Endothelial cell (in vitro differentiated cells): Measurements from ENCODE around the gene MYRIP. TPM values are rescaled to one million over a fixed set of nuclear protein-coding genes. Genes with fewer than 3 reads are reported as not detected.
"Not testable (repeated sequence)": the region's sequence is repeated elsewhere in the genome, so short reads cannot be mapped to it uniquely, and the experiment has no call there.

Experiments
- DNase-seq: peaks from one replicate; pipeline ENCODE4 v3.0.0; 2021; ENCODE audit warnings: low spot score
- H3K27ac Mint-ChIP-seq: one replicate; pipeline ENCODE4 v1.8.0; 2021; ENCODE audit warnings: mixed read lengths, inconsistent platforms; ENCODE audit not compliant: unreplicated experiment
- H3K27me3 Mint-ChIP-seq: one replicate; pipeline ENCODE4 v1.8.0; 2021; ENCODE audit warnings: mild to moderate bottlenecking, moderate library complexity, mixed read lengths, inconsistent platforms; ENCODE audit not compliant: unreplicated experiment
- H3K36me3 Mint-ChIP-seq: one replicate; pipeline ENCODE4 v1.8.0; 2021; ENCODE audit warnings: mild to moderate bottlenecking, low read depth, mixed read lengths, inconsistent platforms; ENCODE audit not compliant: unreplicated experiment
- H3K4me1 Mint-ChIP-seq: one replicate; pipeline ENCODE4 v1.8.0; 2021; ENCODE audit warnings: mild to moderate bottlenecking, mixed read lengths, inconsistent platforms; ENCODE audit not compliant: unreplicated experiment
- H3K4me3 Mint-ChIP-seq: one replicate; pipeline ENCODE4 v1.8.0; 2021; ENCODE audit warnings: mild to moderate bottlenecking, mixed read lengths, inconsistent platforms; ENCODE audit not compliant: unreplicated experiment
- H3K9me3 Mint-ChIP-seq: one replicate; pipeline ENCODE4 v1.8.0; 2021; ENCODE audit warnings: mixed read lengths, inconsistent platforms; ENCODE audit not compliant: unreplicated experiment
- CTCF ChIP-seq: fragments of 200-600 bp; sonication (generic); IDR thresholded peaks from one replicate; pipeline ENCODE4 v1.5.0; 2021; ENCODE audit warnings: antibody characterized with exemption; ENCODE audit not compliant: unreplicated experiment
- total RNA-seq: library from RNA; stranded (reverse); fragmentation: NEBNext Ultra II Directional; extraction: Animal tissue kit (Norgen Biotek cat#: 25700); gene quantifications from one replicate; pipeline ENCODE4 v1.2.1, GENCODE V29; 2021; ENCODE audit not compliant: unreplicated experiment

MYRIP gene
- total RNA-seq, 1 donor from 2014 or later = 0.49 TPM

- Mint-ChIP-seq H3K9me3 (peaks cover 21% of the 10 kb centered on the region), H3K27me3 (peaks cover 9% of the 10 kb centered on the region), H3K4me1 (no peaks in the 10 kb centered on the region), H3K36me3 (peaks cover 14% of the 10 kb centered on the region), H3K4me3 (no peak overlapping the region), H3K27ac (no peak overlapping the region)
- DNase-seq = no peak
- no peak for TF ChIP-seq CTCF
These were observed 215.1 kb downstream of the MYRIP start for GRCh38 chr3:40024526-40024925.

- H3K27me3 Mint-ChIP-seq, H3K4me3 Mint-ChIP-seq, DNase-seq, H3K4me1 Mint-ChIP-seq, H3K27ac Mint-ChIP-seq: not testable (repeated sequence)
- Mint-ChIP-seq H3K36me3 (peaks cover 14% of the 10 kb centered on the region), H3K9me3 (peaks cover 21% of the 10 kb centered on the region)
These were observed 216.5 kb downstream of the MYRIP start for GRCh38 chr3:40025892-40026291.

GRCh38 chr3:40035177-40035576, 225.8 kb downstream of the MYRIP start:
- H3K27me3 Mint-ChIP-seq = no peaks in the 10 kb centered on the region
- DNase-seq = no peak
- no peaks in the 10 kb centered on the region for H3K4me1 Mint-ChIP-seq
- H3K9me3 Mint-ChIP-seq = no peaks in the 10 kb centered on the region
- TF ChIP-seq CTCF = no peak
- H3K4me3 Mint-ChIP-seq = no peak overlapping the region
- no peak overlapping the region for H3K27ac Mint-ChIP-seq
- H3K36me3 Mint-ChIP-seq = no peaks in the 10 kb centered on the region

GRCh38 chr3:40037582-40037981, 228.2 kb downstream of the MYRIP start:
- Mint-ChIP-seq H3K27ac (no peak overlapping the region), H3K36me3 (no peaks in the 10 kb centered on the region), H3K4me1 (no peaks in the 10 kb centered on the region), H3K4me3 (no peak overlapping the region), H3K27me3 (no peaks in the 10 kb centered on the region), H3K9me3 (no peaks in the 10 kb centered on the region)
- no peak for TF ChIP-seq CTCF
- DNase-seq = no peak

GRCh38 chr3:40042752-40043443, 233.5 kb downstream of the MYRIP start:
- H3K4me3 Mint-ChIP-seq = no peak overlapping the region
- TF ChIP-seq CTCF = no peak
- no peaks in the 10 kb centered on the region for H3K27me3 Mint-ChIP-seq
- H3K4me1 Mint-ChIP-seq = no peaks in the 10 kb centered on the region
- no peaks in the 10 kb centered on the region for H3K36me3 Mint-ChIP-seq
- H3K27ac Mint-ChIP-seq = no peak overlapping the region
- DNase-seq = no peak
- H3K9me3 Mint-ChIP-seq = no peaks in the 10 kb centered on the region
